GM19467 (cell line): Measurements from ENCODE around the gene TMEM181.

Experiments used
- ATAC-seq: cut with Tn5 transposase; IDR thresholded peaks from one replicate; pipeline ENCODE4 v1.9.1; 2021; ENCODE audit warnings: mild to moderate bottlenecking, moderate library complexity; ENCODE audit not compliant: unreplicated experiment

Gene TMEM181

DNA sequence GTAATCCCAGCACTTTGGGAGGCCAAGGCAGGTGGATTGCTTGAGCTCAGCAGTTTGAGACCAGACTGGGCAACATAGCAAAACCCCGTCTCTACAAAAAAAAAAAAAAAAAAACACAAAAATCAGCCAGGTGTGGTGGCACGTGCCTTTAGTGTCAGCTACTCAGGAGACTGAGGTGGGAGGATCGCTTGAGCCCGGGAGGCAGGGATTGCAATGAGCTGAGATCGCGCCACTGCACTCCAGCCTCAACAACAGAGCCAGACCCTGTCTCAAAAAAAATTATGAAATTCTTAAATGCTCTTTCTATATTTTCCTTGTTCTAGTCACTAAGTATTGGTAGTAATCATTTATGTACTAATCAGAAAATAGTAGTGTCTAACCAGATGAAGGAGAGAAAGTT, 120.6 kb downstream of the TMEM181 start:
- ATAC-seq = no peak

GRCh38 chr6:158684311-158684710, 124.4 kb downstream of the TMEM181 start:
- ATAC-seq = no peak

DNA sequence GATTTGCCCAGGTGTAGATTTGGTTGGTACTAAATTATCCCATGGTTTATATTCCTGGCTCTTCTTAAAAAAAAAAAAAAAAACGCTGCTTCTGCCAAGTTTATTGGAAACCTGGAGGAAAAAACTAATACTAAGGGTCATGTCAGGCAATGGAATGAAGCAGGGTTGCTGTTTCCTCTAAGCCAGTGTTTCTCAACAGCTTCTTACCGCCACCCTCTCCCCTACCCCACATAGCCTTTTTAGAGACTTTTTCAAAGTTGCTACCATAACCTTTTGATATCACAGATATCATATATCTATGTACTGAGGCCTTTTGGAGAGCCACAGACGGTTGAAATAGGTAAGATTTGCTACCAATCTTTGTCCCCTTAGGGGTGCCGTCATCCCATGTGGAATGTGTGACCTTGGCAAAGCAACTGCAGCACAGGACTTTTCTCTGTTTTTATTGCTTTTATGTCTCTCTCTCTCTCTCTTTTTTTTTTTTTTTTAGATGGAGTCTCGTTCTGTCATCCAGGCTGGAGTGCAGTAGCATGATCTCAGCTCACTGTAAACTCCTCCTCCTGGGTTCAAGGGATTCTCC, 124.9 kb downstream of the TMEM181 start:
- ATAC-seq = no peak
